GM18867 (cell line): ENCODE results near the gene IL17RC.
A peak's percentile ranks its signal among the peaks of the same experiment; 100 is the strongest.

ENCODE experiments used
- ATAC-seq: cut with Tn5 transposase; IDR thresholded peaks from one replicate; pipeline ENCODE4 v1.9.1; 2021; ENCODE audit warnings: mild to moderate bottlenecking, moderate library complexity; ENCODE audit not compliant: unreplicated experiment

Gene IL17RC

DNA sequence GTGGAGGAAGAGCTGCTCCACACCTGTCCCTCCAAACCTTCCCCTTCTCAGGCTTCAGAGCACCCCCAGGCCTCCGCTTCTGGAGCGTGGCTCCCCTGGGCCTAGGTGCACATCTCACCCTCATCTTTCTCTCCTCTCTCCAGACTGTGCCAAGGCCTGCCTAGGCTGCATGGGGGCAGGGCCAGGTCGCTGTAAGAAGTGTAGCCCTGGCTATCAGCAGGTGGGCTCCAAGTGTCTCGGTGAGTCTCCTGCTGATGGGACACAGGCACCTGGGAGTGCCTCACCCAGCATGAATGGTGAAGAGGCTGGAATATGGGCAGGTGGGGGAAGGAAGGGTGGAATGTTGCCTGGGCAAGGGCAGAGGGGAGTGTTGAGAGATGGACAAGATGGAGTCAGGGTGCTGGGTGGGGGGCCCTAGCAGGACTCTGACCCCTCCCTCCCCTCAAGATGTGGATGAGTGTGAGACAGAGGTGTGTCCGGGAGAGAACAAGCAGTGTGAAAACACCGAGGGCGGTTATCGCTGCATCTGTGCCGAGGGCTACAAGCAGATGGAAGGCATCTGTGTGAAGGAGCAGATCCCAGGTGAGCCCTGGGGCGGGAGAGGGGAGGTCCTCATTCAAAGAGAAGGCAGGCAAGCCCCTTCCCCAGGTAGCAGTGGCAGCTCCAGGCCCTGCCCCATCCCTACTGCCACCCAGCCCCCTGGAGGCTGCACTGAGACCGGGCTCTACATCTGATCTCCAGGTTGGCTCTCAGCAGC is 26.2 kb downstream of the IL17RC start:
- ATAC-seq, result no peak

DNA sequence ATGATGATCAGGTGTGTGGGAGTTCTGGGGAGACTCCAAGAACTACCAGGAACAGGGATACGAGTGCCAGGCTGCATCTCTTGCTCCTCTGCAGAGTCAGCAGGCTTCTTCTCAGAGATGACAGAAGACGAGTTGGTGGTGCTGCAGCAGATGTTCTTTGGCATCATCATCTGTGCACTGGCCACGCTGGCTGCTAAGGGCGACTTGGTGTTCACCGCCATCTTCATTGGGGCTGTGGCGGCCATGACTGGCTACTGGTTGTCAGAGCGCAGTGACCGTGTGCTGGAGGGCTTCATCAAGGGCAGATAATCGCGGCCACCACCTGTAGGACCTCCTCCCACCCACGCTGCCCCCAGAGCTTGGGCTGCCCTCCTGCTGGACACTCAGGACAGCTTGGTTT is 27.4 kb downstream of the IL17RC start:
- ATAC-seq, result no peak

DNA sequence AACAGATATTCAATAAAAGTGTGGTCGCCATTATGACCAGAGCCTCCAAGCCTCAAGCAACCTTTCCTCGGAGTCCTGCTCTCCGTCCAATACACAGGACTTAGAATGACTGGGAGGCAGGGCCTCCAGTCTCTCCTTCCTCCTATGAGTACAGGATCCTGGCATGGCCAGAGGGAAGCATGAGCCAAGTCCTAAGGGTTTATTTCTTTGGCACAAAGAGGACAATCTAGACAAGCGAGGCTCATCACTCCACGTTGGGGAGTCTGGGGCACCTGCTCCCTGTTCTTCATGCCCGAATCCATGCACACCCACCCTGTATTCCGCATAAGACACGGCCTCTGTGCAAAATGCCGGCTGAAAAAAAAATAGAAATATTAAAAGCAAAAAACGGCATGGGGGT is 28.5 kb downstream of the IL17RC start:
- no peak for ATAC-seq

DNA sequence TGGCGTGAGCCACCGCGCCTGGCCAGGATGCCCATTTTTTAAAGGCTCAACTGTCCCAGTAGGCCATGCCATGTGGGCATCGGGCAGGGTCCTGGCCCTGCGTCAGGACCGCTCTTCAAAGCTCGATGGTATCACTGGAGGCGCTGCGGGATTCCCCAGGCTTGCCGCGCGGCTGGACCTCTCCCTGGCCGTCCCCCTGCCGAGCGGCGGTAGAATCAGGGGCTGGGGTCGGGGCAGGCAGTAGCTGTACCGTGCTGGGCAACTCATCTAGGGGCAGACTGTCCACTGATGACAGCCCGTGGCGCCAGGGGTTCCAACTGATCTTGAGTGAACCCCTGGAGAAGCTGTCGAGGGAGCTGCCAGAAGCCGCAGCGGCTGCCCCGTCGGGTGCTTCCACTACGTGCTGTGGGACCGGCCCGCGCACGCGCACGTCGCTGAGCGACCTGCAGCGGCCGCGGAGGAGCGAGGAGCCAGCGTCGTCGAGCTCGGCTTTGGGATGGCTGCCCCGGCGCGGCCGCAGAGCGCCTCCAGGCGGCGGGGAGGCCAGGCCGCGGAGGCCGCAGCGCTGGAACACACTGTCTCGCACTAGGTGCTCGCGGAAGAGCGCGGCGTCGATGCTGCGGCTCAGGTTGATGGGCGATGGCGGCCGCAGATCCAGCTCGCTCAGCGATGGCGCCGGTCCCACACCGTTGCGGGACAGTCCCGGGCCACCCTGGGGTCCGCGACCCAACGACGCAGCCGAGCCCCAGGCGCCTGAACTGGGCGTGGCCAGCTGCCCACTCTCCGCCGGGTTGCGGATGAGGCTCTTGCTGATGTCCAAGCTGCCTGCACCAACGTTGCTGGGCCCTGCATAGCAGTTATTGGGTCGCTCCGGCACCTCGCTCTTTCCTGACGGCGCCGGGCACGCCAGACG is 29.5 kb downstream of the IL17RC start:
- no peak for ATAC-seq

DNA sequence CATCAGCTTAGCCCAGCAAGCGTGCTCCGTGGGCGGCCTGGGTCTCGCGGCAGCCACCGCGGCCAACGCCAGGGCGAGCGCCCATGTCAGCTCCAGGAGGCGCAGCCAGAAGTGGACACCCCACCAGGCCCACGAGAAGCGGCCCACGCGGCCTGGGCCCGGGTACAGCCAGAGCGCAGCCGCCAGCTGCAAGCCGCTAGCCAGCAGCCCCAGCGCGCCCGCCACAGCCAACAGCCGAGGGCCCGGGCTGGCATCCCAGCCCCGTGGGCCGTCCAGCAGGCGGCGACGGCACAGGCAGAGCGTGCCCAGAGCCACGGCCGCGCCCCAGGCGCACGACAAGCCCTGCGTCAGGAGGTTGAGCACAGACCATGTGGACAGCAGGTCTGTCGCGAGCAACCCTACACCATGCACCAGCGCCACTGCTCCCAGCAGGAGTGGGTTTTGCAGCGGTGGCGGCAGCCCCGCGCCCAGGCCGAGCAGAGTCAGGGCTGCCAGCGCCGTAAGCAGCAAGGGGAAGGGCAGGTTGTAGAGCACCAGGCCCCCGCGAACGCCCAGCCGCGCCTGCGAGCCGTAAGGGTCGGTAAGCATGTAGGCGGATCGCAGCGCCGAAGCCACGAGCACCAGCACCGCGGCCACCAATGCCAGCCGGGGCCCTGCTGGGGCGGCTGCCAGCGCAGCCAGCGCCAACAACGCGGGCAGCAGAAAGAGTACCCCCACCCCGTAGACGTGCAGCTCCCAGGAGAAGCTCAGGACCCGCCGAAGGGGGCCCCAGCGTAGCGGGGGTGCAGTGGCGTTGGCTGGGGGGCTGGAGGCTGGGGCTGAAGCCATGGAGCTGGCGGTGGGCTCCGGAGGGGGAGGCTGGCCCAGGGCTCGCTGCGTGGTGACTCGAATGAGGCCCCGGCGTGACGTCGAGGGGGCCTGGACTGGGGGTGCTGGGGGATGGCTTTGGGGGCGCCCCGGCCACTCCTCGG is 30.4 kb downstream of the IL17RC start:
- ATAC-seq, result no peak

DNA sequence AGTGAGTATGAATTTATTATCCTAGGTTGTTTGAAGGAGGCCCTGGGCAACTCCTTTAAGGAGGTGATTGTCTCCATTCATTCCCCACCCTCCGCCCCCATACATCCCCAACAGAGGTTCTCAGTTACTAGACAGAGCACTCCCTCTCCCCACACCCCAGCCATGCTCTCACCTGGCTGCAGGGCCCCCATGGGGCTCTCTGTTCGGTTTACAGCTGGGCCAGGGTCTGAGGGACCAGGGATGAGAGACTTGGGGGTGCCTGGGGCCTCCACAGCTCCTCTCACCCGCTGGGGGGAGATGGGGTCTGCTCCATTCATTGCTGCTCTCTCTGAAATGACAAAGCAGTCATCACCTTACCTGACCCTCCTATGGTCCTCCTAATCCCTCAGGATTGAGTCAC is 31.7 kb downstream of the IL17RC start:
- no peak for ATAC-seq

DNA sequence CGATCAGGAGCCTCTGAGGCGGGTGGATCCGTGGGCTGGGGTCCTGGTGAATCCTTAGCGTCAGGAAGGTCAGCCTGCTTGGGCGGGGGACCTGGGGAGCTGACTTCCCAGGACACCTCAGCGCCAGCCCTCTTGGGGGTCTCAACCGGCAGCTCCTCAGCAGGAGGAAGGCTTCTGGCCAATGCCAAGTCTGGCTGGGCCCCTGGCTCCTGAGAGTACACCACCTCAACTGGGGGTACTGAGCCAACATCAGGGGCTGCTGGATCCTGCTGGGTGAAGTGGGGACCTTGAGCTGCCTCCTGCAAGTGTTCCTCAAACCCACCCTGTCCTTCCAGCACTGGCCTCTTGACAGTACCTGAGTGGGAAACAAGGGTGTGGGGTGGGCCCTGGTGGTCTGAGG is 32.2 kb downstream of the IL17RC start:
- no peak for ATAC-seq

DNA sequence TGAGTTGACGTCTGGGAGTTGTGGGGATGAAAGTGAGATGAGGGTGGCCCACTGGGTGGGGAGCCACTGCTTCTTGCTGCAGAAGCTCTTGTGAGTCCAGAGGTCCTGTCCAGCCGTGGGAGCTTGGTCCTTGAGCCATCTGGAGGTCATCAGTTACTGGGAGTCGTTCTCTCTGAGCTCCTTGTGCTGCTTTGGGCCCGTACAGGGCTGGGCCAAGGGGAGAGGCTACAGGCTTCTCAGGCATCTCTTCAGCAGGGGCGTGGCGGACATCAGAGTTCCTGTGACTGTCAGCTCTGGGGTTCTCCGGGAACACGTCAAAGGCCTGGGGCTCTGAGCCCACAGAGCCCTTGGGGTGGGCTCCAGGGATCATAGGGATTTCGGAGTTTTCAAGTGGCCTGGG is 32.7 kb downstream of the IL17RC start:
- no peak for ATAC-seq

DNA sequence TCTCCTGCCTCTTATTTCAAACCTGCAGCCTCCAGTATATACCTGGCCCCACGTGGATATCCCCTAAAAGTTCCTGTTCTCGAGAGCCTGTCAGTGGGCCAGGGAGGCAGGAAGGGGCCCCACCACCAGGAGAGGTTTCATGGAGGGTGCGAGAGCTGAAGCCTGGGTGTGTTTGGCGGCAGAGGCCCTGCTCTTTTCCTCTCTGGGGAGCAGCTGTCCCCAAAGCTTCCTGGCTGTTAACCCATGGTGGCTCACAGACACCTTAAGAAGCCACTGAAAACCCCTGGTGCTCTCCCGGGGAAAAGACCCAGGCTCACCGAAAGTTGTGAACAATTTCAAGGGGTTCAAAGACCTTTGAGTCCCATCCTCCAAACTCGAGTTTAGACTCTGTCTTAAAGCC is 34.2 kb downstream of the IL17RC start:
- no peak for ATAC-seq

DNA sequence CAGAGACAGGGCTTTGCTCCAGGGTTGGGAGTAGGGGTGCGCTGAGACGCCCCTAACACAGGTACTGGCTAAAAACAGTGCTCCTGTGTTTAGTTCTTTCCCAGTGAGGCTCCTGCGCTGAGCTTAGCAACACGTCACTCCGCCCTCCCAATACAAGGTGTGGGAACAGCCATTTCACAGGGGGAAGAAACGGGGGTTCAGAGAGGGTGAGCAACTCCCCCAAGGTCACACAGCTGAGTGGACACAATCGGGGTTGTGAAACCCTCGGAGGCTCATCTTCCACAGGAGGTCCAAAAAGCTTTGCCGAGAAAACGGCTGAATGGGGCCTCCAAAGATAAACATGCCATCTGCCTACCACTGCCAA is 34.7 kb downstream of the IL17RC start:
- no peak for ATAC-seq

DNA sequence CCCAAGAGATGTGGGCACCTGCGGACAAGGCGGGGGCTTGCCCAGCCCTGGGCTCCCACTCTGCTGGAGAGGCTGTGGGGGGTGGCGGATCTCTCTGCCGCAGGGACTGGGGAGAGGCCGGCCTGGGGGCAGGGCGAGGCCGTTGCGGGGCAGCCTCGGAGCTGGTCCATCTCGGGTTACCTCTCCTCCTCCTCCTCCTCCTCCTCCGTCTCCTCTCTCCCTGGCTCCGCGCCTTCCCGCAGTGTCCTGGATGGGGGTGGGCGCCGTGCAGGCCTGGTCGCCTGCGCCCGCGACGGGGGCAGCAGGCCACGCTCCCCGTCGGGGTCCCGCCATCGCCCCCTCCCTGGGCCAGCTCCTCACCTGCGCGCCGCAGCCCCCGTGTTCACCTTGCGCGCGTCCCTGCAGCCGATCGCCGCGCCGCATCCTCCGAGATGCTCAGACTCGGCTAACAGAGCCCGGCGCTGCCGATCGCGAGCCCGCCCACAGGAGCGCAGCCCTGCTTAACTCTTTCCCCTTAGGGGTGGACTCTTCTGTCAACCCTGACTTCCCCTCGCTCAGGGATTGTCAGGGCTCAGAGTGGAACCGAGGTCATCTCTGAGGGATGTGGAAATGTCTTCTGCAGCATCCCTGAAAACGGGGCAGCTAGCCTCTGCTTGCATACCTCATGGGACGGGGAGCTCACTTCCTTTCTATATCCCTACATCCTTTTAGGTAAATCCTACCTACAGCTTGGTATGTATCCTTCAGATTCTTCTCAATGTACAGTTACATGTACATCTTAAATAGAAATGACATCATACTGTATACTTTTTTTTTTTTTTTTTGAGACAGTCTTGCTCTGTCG is 35.3 kb downstream of the IL17RC start, which contains the start of gene PRRT3:
Gene PRRT3 (minus strand): TSS at position 447 of the 844 bp plus-strand sequence. CDS start 2,293 bp downstream, outside the sequence.
- peak; percentile 87 for ATAC-seq

DNA sequence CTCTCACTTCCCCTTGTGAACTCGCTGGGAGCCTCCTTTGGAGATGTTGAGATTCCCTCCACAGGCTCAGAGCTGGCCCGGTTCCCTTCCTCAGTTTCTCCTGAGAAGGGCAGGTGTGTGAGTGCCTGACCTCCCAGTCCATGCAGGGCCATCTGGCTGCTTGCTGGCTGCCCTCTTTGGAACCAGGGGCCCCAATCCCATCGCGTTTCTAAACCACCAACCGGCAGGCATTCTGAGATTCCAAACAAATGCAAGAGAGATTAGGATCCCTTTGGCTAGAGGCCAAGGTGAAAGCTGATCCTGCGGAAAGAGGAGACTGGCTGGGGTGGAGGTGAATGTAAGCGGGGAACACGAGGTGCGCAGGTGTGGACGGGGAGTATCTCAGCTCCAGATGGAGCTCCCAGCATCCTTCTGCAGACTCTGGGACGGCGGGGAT is 38.2 kb downstream of the IL17RC start:
- ATAC-seq, result no peak

DNA sequence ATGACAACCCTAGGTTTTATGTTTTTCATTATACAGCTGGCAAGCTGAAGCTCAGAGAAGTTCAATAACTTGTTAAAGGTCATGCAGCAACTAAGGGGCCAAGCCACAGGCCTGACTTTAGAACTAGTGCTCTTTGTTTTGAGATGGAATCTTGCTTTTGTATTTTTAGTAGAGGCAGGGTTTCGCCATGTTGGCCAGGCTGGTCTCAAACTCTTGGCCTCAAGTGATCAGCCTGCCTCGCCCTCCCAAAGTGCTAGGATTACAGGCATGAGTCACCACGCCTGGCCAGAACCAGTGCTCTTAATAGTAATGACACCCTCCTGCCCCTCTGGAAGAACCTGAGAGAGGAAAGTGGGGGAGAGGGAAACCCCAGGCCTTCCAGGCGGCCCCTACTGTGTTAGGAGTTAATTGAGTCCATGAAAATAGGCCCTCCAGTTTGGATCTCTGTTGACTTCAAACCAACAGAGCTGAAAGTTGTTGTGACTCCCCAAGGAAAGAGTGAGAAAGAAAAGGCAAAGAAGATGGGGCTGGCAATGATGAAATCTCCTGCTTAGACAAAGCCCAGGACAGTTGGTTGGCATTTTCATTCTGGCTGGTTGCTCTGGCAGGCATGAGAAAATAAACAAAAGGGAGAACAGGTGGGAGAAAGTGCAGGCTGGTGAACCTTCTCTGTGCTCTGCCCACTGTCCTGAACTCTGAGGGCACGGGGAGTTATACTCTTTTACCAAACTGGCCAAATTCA is 38.9 kb downstream of the IL17RC start:
- ATAC-seq, result no peak

DNA sequence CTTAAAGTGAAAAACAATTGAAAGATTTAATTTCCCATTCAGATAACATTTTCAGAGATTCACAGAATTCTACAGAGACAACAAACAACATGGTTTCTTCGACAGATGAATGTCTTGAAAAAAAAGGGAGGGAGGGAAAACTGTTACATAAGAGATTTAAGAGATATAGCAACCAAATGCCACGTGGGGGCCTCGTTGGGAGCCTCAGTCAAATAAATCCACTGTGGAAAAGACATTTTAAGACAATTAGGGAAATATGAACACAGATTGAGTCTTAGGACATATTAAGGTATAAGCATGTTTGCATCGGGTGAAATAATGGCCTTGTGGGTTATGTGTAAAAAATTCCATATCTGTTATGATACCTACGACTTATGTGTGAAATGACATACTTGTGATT is 40.3 kb downstream of the IL17RC start:
- no peak for ATAC-seq

DNA sequence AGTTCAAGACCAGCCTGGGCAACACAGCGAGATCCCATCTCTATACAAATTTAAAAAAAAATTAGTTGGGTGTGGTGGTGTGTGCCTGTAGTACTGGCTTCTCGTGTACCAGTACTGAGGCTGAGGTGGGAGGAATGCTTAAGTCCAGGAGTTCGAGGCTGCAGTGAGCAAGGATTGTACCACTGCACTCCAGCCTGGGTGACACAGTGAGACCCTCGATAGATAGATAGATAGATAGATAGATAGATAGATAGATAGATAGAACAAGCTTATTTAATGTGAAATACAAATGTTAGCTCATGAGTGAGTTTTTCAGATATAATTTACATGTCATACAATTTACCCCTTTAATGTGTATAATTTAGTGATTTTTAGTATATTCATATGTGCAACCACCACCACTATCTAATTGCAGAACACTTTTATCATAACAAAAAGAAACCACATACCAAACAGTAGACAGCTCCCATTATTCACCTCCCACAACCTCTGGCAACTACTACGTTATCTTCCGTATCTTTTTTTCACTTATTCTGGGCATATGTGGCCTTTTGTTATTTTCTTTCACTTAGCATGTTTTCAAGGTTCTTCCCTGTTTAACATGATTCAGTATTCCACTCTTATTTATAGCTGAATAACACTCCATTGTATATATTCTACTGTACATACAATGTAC is 48.4 kb downstream of the IL17RC start:
- ATAC-seq, result no peak

DNA sequence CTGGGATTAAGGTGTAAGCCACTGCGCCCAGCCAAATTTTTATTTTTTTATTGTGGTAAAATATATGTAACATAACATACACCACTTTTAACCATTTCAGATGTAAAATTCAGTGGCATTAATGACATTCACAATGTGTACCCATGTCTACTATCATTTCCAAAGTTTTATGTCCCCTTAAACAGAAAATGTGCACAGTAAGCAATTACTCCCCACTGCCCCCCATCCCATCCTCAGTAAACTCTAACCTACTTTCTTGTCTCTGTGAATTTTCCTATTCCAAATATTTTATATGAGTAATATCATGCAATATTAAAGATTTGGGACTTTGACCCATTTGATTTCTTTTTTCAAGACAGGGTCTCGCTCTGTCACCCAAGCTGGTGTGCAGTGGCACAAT is 49.9 kb downstream of the IL17RC start:
- no peak for ATAC-seq

DNA sequence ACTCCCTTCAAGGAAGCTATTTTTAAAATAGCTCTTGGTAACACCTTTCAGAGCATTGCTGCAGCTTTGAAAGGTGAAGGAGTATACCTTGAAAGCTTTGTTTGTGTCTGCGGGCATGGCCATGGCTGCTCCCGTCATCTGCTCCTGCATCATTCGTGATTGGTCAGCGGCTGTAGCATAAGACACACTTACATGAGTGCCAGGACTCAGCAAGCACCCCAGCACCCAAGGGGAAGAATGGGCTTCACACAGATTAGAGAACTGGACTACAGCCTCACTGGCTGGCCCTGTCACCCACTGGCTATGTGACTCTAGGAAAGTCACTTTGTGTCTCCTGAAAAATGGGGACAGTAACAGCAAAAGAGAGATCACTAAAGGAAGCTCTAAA is 52.7 kb downstream of the IL17RC start:
- ATAC-seq, result no peak

DNA sequence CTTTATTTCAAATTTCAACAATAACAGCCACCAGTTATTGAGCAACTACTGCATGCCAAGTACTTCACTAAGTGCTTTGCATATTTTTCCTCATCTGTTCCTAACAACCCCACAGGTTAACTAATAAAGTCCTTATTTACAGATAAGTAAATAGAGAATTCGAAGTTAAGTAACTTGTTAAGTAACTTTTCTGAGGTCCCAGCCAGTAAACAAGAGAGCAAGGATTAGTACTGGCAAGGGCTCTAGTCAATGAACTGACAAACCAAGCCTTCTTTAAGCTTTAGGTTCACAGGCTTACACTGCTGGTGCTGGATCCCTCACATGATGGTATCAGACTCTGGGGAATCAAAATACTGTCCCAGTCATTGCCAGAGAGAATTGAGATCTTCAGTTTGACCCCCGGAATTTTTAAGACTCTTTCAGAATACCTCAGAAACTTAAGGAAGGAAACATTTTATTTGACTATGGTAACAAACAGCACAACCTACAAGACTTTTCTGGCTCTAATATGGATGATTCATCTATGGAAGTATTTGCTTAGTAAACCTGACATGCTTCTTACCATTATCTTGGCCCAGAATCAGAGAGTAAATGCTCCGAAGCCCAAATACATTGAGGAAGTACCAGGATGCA is 53.2 kb downstream of the IL17RC start:
- ATAC-seq, result no peak
